Pancreas (tissue), 10 donors: ENCODE results near the gene NWD2. TPM values are rescaled to one million over a fixed set of nuclear protein-coding genes. Genes with fewer than 3 reads are reported as not detected.

ENCODE experiments used
- ATAC-seq, 4 donors: fragments of 200-7000 bp; cut with Tn5 transposase; one replicate each; pipeline versions ENCODE4 v1.8.0 to v1.9.1; 2020; ENCODE audit warnings: mild to moderate bottlenecking in 4 of 4, moderate library complexity in 4 of 4
- DNase-seq, 6 donors: peaks; one replicate each; pipeline ENCODE4 v3.0.0-alpha.2; 2020
- FAIRE-seq: peaks from 2 replicates; lab custom pipeline; 2012; peaks lifted over from hg19 to GRCh38; lab: Jason Lieb, UNC
- H3K27ac ChIP-seq, 4 donors: fragments of 200-600 bp; sonication (generic); 1 replicate in 3 of 4; 2 replicates in 1 of 4; pipeline versions ENCODE4 v1.5.0 to v1.8.0; 2020
- H3K27me3 ChIP-seq, 4 donors: fragments of 200-600 bp; one replicate each; pipeline ENCODE4 v1.8.0; 2021
- H3K36me3 ChIP-seq, 3 donors: fragments of 200-600 bp; sonication (generic) in 1 of 3; one replicate each; pipeline versions ENCODE4 v1.5.0 to v1.8.0; 2020 to 2021
- H3K4me1 ChIP-seq, 3 donors: fragments of 200-600 bp; one replicate each; pipeline ENCODE4 v1.8.0; 2021
- H3K4me3 ChIP-seq, 4 donors: fragments of 200-600 bp; sonication (generic) in 2 of 4; one replicate each; pipeline versions ENCODE4 v1.5.0 to v1.8.0; 2020 to 2021
- H3K9me3 ChIP-seq, 4 donors: fragments of 200-600 bp; one replicate each; pipeline ENCODE4 v1.8.0; 2021
- CTCF ChIP-seq, 4 donors: fragments of 200-600 bp; sonication (generic) in 3 of 4; IDR thresholded peaks; one replicate each; pipeline versions ENCODE4 v1.5.0 to v1.8.0; 2021; ENCODE audit warnings: antibody characterized with exemption in 4 of 4
- WGBS, 2 donors: extraction: QIAGEN DNeasy Blood & Tissue Kit; methylation state at CpG; one replicate each; pipeline ENCODE4 v1.1.7; 2013; 5-methylcytosine and 5-hydroxymethylcytosine counted together
- intact Hi-C, 3 donors: fragments of 100-400 bp; cut with DNase I; formaldehyde crosslinking; loops; one replicate each; pipeline versions ENCODE4 v1.11.1 to v1.14.2; 2022
- polyA plus RNA-seq, 2 donors: library from polyadenylated mRNA; stranded (reverse); fragments of 200-250 nt; gene quantifications; one replicate each; pipeline ENCODE4 v1.2.3, GENCODE V29; 2013
- total RNA-seq, 6 donors: library from RNA; stranded (reverse); fragmentation: NEBNext Ultra II Directional in 4 of 6; extraction: Animal tissue kit (Norgen Biotek cat#: 25700) in 4 of 6; gene quantifications; one replicate each; pipeline versions ENCODE4 v1.2.1 to v1.2.4, GENCODE V29; 2021 to 2023
- donor health status: healthy with polysubstance abuse.
- donor health status: DM: no; HTN: no; CAD: no; lungs with moderate emphysema.
- donor health status: DM: no; HTN: no; CAD: no.
- donor health status: control.
- donor health status: control.
- donor health status: Bipolar disorder and iron deficiency.
- donor health status: DM: yes; HTN: yes; CAD: no.
- donor health status: DM: no; HTN: no; CAD: no.
- donor health status: DM: no; HTN: no; CAD: no.
- donor health status: DM: yes; HTN: yes; CAD: no.

The NWD2 gene
- total and polyA plus RNA-seq, 8 donors, result under 0.01 to 0.22 (median 0.09) TPM; not detected in 1

GRCh38 chr4:37431417-37431743 lies 186.8 kb downstream of the NWD2 start:
- FAIRE-seq (peak; percentile 92), ATAC-seq (peak; percentile 71 to 84 (median 83)), DNase-seq (no peak)
- Histone ChIP-seq H3K27me3 (no peaks in the 10 kb centered on the region), H3K27ac (peak overlapping the region; percentile 21 to 84 (median 63)), H3K4me1 (peaks cover 21 to 61% (median 55%) of the 10 kb centered on the region in 3 donors), H3K36me3 (no peaks in the 10 kb centered on the region), H3K4me3 (no peak overlapping the region), H3K9me3 (no peaks in the 10 kb centered on the region)
- no peak for TF ChIP-seq CTCF (IDR thresholded peaks at IDR 0.05)
- WGBS, 2 donors, result 3 to 7% methylated on average over 1 of the region's 1 CpG
- intact Hi-C loops, result no loop called here

GRCh38 chr4:37434469-37434868 lies 189.9 kb downstream of the NWD2 start:
- Histone ChIP-seq H3K4me3 (no peak overlapping the region), H3K4me1 (peaks cover 20 to 54% (median 46%) of the 10 kb centered on the region in 3 donors), H3K36me3 (no peaks in the 10 kb centered on the region), H3K9me3 (no peaks in the 10 kb centered on the region), H3K27me3 (no peaks in the 10 kb centered on the region), H3K27ac (no peak overlapping the region)
- 17 to 25% methylated on average over 3 of the region's 3 CpGs for WGBS, 2 donors
- FAIRE-seq (no peak), DNase-seq (no peak), ATAC-seq (peak; percentile 25 to 64 (median 50))
- intact Hi-C loops, result no loop called here
- TF ChIP-seq CTCF (IDR thresholded peaks at IDR 0.05), result peak in 1 of 4 donors; percentile 11

GRCh38 chr4:37436546-37436945 lies 192.0 kb downstream of the NWD2 start:
- no peaks in the 10 kb centered on the region for H3K36me3 ChIP-seq
- 95 to 100% methylated on average over 1 of the region's 1 CpG for WGBS, 2 donors
- H3K4me1 ChIP-seq, result peaks cover 6 to 35% (median 28%) of the 10 kb centered on the region in 3 donors
- no peak for FAIRE-seq
- DNase-seq, result no peak
- H3K4me3 ChIP-seq, result no peak overlapping the region
- H3K27me3 ChIP-seq, result no peaks in the 10 kb centered on the region
- TF ChIP-seq CTCF (IDR thresholded peaks at IDR 0.05), result no peak
- no peaks in the 10 kb centered on the region for H3K9me3 ChIP-seq
- intact Hi-C loops, result no loop called here
- no peak for ATAC-seq
- no peak overlapping the region for H3K27ac ChIP-seq

- intact Hi-C loops, result no loop called here
- ATAC-seq, result no peak
- TF ChIP-seq CTCF (IDR thresholded peaks at IDR 0.05), result no peak
- H3K27me3 ChIP-seq, result no peaks in the 10 kb centered on the region
- no peaks in the 10 kb centered on the region for H3K36me3 ChIP-seq
- WGBS, 2 donors, result 78 to 80% methylated on average over 4 of the region's 4 CpGs
- no peak overlapping the region for H3K4me3 ChIP-seq
- no peak overlapping the region for H3K27ac ChIP-seq
- DNase-seq, result no peak
- H3K9me3 ChIP-seq, result no peaks in the 10 kb centered on the region
- no peak for FAIRE-seq
- H3K4me1 ChIP-seq, result peaks cover 6 to 29% (median 22%) of the 10 kb centered on the region in 3 donors
Measured at GRCh38 chr4:37437163-37437562, 192.6 kb downstream of the NWD2 start.

GRCh38 chr4:37438564-37439279 lies 194.2 kb downstream of the NWD2 start:
- no peak for FAIRE-seq
- Histone ChIP-seq H3K27me3 (no peaks in the 10 kb centered on the region), H3K9me3 (no peaks in the 10 kb centered on the region), H3K27ac (peak overlapping the region in 1 of 4 donors; percentile 15), H3K4me1 (peaks cover 6 to 24% (median 9%) of the 10 kb centered on the region in 3 donors), H3K4me3 (no peak overlapping the region), H3K36me3 (no peaks in the 10 kb centered on the region)
- TF ChIP-seq CTCF (IDR thresholded peaks at IDR 0.05), result no peak
- peak; percentile 14 to 59 (median 45) for ATAC-seq
- 41% methylated on average over 8 of the region's 8 CpGs for WGBS, 2 donors
- intact Hi-C loops, result no loop called here
- no peak for DNase-seq
